ENCODE results near the gene BOD1. TPM values are rescaled to one million over a fixed set of nuclear protein-coding genes. Genes with fewer than 3 reads are reported as not detected.

BOD1 gene
- total and polyA plus RNA-seq, 9 donors: 72.2 to 99.6 (median 82.4) TPM

- H3K9me3 ChIP-seq (replicated peaks; ENCODE audit: control insufficient read depth, low read depth, low read length): no peaks in the 10 kb centered on the region
- H3K27me3 ChIP-seq (ENCODE audit: control insufficient read depth, insufficient read depth, low read length): no peaks in the 10 kb centered on the region
- H3K4me1 ChIP-seq (ENCODE audit: control insufficient read depth, insufficient read depth, low read length): peaks cover 17% of the 10 kb centered on the region
- no peak overlapping the region for H3K27ac ChIP-seq (ENCODE audit: low read length)
- H3K4me3 ChIP-seq (ENCODE audit: low read length): no peak overlapping the region
- no peaks in the 10 kb centered on the region for H3K36me3 ChIP-seq (ENCODE audit: control insufficient read depth, insufficient read depth, low read length)
- 68% methylated on average over 3 of the region's 19 CpGs for WGBS (ENCODE audit: insufficient coverage)
- no peak for DNase-seq
Observed at GRCh38 chr5:173622183-173623047, 6.0 kb upstream of the BOD1 start.

DNA sequence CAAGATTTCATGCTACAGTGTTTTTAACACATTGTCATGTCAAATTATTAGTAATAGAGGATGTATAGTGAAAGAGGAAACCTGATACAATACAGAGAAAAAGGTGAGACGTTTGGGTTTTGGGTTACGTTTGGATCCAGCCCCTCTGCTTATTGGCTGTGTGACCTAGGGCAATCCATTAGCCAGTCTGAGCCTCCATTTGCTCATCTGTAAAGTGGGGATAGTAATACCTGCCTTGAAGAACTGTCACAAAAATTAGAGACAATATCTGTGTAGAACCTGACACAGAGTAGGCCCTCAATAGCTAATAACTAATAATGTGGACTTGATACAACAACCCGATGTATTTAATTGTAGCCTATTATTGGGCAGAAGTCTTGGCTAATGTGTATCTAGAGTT, 4.3 kb upstream of the BOD1 start:
- Histone ChIP-seq H3K9me3 (replicated peaks; ENCODE audit: control insufficient read depth, low read depth, low read length) (no peaks in the 10 kb centered on the region), H3K27me3 (ENCODE audit: control insufficient read depth, insufficient read depth, low read length) (no peaks in the 10 kb centered on the region), H3K27ac (ENCODE audit: low read length) (no peak overlapping the region), H3K4me3 (ENCODE audit: low read length) (no peak overlapping the region), H3K4me1 (ENCODE audit: control insufficient read depth, insufficient read depth, low read length) (peaks cover 11% of the 10 kb centered on the region), H3K36me3 (ENCODE audit: control insufficient read depth, insufficient read depth, low read length) (no peaks in the 10 kb centered on the region)
- DNase-seq: no peak
- WGBS (ENCODE audit: insufficient coverage): 40% methylated on average over 2 of the region's 3 CpGs

DNA sequence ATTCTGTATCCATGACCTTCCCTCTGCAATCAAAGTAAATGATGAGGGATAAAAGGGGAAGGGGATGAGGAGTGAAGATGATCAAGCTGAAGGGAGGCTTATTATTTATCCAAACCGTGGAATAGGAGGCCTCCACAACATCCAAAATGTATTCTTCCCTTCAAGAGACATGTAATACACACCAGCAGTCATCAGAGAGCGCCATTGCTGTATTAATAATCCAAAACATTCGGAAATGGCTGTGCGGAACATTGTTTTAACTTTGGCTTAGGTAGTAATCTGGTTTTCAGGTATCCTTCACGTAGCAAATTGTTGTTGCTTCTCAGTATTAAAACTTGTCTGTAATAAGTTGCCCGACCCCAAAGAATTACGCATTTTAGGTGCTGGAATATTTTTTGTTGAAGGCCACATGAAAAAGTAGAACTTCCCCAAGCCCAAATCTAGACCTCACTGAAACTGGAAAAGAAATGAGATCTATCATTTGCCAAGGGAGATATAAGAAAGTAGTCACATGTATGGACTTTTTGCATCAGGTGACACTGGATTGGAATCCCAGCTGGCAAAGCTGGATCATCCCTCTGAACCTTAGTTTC, 2.6 kb upstream of the BOD1 start:
- Histone ChIP-seq H3K4me1 (ENCODE audit: control insufficient read depth, insufficient read depth, low read length) (peaks cover 11% of the 10 kb centered on the region), H3K27ac (ENCODE audit: low read length) (no peak overlapping the region), H3K36me3 (ENCODE audit: control insufficient read depth, insufficient read depth, low read length) (peaks cover 7% of the 10 kb centered on the region), H3K4me3 (ENCODE audit: low read length) (no peak overlapping the region), H3K9me3 (replicated peaks; ENCODE audit: control insufficient read depth, low read depth, low read length) (no peaks in the 10 kb centered on the region), H3K27me3 (ENCODE audit: control insufficient read depth, insufficient read depth, low read length) (no peaks in the 10 kb centered on the region)
- WGBS (ENCODE audit: insufficient coverage): 0% methylated on average over 1 of the region's 7 CpGs
- peak; percentile 71 for DNase-seq

GRCh38 chr5:173615884-173616576, 420 bp downstream of the BOD1 start:
- Histone ChIP-seq H3K36me3 (ENCODE audit: control insufficient read depth, insufficient read depth, low read length) (peaks cover 25% of the 10 kb centered on the region), H3K4me3 (ENCODE audit: low read length) (peak overlapping the region; percentile 79), H3K27ac (ENCODE audit: low read length) (peak overlapping the region; percentile 91), H3K4me1 (ENCODE audit: control insufficient read depth, insufficient read depth, low read length) (peaks cover 13% of the 10 kb centered on the region), H3K27me3 (ENCODE audit: control insufficient read depth, insufficient read depth, low read length) (no peaks in the 10 kb centered on the region), H3K9me3 (replicated peaks; ENCODE audit: control insufficient read depth, low read depth, low read length) (no peaks in the 10 kb centered on the region)
- peak; percentile 85 for DNase-seq
- under 1% methylated on average over 46 of the region's 55 CpGs for WGBS (ENCODE audit: insufficient coverage)

- Histone ChIP-seq H3K36me3 (ENCODE audit: control insufficient read depth, insufficient read depth, low read length) (peaks cover 38% of the 10 kb centered on the region), H3K27ac (ENCODE audit: low read length) (no peak overlapping the region), H3K9me3 (replicated peaks; ENCODE audit: control insufficient read depth, low read depth, low read length) (no peaks in the 10 kb centered on the region), H3K27me3 (ENCODE audit: control insufficient read depth, insufficient read depth, low read length) (no peaks in the 10 kb centered on the region), H3K4me1 (ENCODE audit: control insufficient read depth, insufficient read depth, low read length) (peaks cover 13% of the 10 kb centered on the region), H3K4me3 (ENCODE audit: low read length) (no peak overlapping the region)
- no CpG with 5 or more reads among the region's 7 CpGs for WGBS (ENCODE audit: insufficient coverage)
- no peak for DNase-seq
Observed at GRCh38 chr5:173614591-173614990, 1.9 kb downstream of the BOD1 start.

- WGBS (ENCODE audit: insufficient coverage): 89% methylated on average over 3 of the region's 8 CpGs
- Histone ChIP-seq H3K4me1 (ENCODE audit: control insufficient read depth, insufficient read depth, low read length) (peaks cover 13% of the 10 kb centered on the region), H3K4me3 (ENCODE audit: low read length) (no peak overlapping the region), H3K9me3 (replicated peaks; ENCODE audit: control insufficient read depth, low read depth, low read length) (no peaks in the 10 kb centered on the region), H3K36me3 (ENCODE audit: control insufficient read depth, insufficient read depth, low read length) (peaks cover 48% of the 10 kb centered on the region), H3K27me3 (ENCODE audit: control insufficient read depth, insufficient read depth, low read length) (no peaks in the 10 kb centered on the region), H3K27ac (ENCODE audit: low read length) (no peak overlapping the region)
- no peak for DNase-seq
Observed at GRCh38 chr5:173613433-173614159, 2.9 kb downstream of the BOD1 start.

GRCh38 chr5:173612948-173613347, 3.5 kb downstream of the BOD1 start:
- no peak overlapping the region for H3K27ac ChIP-seq (ENCODE audit: low read length)
- H3K27me3 ChIP-seq (ENCODE audit: control insufficient read depth, insufficient read depth, low read length): no peaks in the 10 kb centered on the region
- no CpG with 5 or more reads among the region's 3 CpGs for WGBS (ENCODE audit: insufficient coverage)
- H3K36me3 ChIP-seq (ENCODE audit: control insufficient read depth, insufficient read depth, low read length): peaks cover 52% of the 10 kb centered on the region
- no peak overlapping the region for H3K4me3 ChIP-seq (ENCODE audit: low read length)
- DNase-seq: no peak
- no peaks in the 10 kb centered on the region for H3K9me3 ChIP-seq (replicated peaks; ENCODE audit: control insufficient read depth, low read depth, low read length)
- H3K4me1 ChIP-seq (ENCODE audit: control insufficient read depth, insufficient read depth, low read length): peaks cover 13% of the 10 kb centered on the region

DNA sequence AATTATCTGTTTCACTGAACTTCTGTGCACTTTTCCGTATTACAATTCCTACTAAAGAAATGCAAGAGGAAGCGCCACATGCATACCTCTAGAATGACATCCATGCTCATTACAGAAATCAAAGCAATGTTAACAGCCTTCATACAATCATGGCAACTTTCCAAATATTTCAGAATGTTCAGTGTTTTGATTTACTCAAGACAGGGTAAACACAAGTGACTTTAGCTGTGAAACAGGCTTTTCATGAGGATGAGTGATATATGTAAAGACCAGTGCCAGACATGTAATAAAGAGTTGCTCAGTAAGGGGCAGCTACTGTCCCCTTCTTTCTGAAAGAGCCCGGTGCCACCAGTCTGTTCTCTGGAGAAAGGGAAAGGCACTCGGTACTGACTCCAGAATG, 4.7 kb downstream of the BOD1 start:
- H3K4me3 ChIP-seq (ENCODE audit: low read length): no peak overlapping the region
- peaks cover 12% of the 10 kb centered on the region for H3K4me1 ChIP-seq (ENCODE audit: control insufficient read depth, insufficient read depth, low read length)
- H3K27ac ChIP-seq (ENCODE audit: low read length): no peak overlapping the region
- peaks cover 64% of the 10 kb centered on the region for H3K36me3 ChIP-seq (ENCODE audit: control insufficient read depth, insufficient read depth, low read length)
- H3K9me3 ChIP-seq (replicated peaks; ENCODE audit: control insufficient read depth, low read depth, low read length): no peaks in the 10 kb centered on the region
- no peak for DNase-seq
- no peaks in the 10 kb centered on the region for H3K27me3 ChIP-seq (ENCODE audit: control insufficient read depth, insufficient read depth, low read length)
- WGBS (ENCODE audit: insufficient coverage): no CpG with 5 or more reads among the region's 4 CpGs

DNA sequence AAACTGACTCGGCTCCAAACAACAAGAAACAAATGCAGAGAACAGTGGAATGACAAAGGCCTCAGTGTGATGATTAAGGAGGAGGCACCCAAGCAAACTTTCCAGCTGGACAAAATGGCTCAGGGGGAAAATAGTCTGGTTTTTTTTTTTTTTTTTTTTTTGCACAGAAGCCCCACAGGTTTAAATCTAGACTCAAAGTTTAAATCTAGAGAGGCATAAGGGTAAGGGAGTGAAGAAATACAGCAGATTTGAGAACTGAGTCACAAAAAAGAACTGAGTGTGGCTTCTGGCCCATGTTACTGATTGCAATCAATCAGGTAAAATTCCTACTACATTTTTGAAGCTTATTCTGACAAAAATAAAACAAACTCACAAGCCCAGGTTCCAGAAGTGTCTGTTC, 12.3 kb downstream of the BOD1 start:
- no peak for DNase-seq
- 90% methylated on average over 1 of the region's 1 CpG for WGBS (ENCODE audit: insufficient coverage)
- Histone ChIP-seq H3K9me3 (replicated peaks; ENCODE audit: control insufficient read depth, low read depth, low read length) (no peaks in the 10 kb centered on the region), H3K4me1 (ENCODE audit: control insufficient read depth, insufficient read depth, low read length) (no peaks in the 10 kb centered on the region), H3K27ac (ENCODE audit: low read length) (no peak overlapping the region), H3K36me3 (ENCODE audit: control insufficient read depth, insufficient read depth, low read length) (peaks cover 48% of the 10 kb centered on the region), H3K4me3 (ENCODE audit: low read length) (no peak overlapping the region), H3K27me3 (ENCODE audit: control insufficient read depth, insufficient read depth, low read length) (no peaks in the 10 kb centered on the region)

GRCh38 chr5:173602423-173602822, 14.0 kb downstream of the BOD1 start:
- H3K36me3 ChIP-seq (ENCODE audit: control insufficient read depth, insufficient read depth, low read length): peaks cover 39% of the 10 kb centered on the region
- no peak for DNase-seq
- H3K27me3 ChIP-seq (ENCODE audit: control insufficient read depth, insufficient read depth, low read length): no peaks in the 10 kb centered on the region
- H3K4me1 ChIP-seq (ENCODE audit: control insufficient read depth, insufficient read depth, low read length): no peaks in the 10 kb centered on the region
- no peaks in the 10 kb centered on the region for H3K9me3 ChIP-seq (replicated peaks; ENCODE audit: control insufficient read depth, low read depth, low read length)
- no CpG with 5 or more reads among the region's 6 CpGs for WGBS (ENCODE audit: insufficient coverage)
- no peak overlapping the region for H3K27ac ChIP-seq (ENCODE audit: low read length)
- no peak overlapping the region for H3K4me3 ChIP-seq (ENCODE audit: low read length)
